ENCODE results near the gene ZDHHC20.

DNA sequence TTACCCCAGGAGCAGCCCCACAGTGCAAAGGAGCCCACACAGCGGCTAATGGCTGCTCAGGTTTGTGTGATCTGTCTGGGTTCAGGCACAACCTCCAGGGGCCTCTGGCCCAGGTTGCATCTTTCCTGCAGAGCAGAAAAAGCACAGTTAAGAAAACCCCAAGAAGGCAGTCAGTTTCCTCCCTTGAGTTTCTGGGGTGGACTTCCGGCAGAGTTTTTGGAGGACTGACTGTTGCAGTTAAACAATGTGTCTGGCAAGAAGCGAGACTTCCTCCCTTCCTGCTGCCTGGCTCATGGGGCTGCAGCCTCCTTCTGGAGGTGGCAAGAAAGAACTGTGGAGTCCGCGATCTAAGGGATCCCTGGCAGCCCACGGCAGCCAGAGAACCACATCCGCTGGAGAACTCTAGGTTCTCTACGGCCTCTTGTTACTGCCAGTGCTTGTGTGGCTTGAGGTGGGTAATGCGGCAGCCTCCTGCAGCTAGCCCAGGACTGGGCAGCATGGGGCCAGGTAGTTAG, 114.4 kb downstream of the ZDHHC20 start:
- TF ChIP-seq, protein P1, sequence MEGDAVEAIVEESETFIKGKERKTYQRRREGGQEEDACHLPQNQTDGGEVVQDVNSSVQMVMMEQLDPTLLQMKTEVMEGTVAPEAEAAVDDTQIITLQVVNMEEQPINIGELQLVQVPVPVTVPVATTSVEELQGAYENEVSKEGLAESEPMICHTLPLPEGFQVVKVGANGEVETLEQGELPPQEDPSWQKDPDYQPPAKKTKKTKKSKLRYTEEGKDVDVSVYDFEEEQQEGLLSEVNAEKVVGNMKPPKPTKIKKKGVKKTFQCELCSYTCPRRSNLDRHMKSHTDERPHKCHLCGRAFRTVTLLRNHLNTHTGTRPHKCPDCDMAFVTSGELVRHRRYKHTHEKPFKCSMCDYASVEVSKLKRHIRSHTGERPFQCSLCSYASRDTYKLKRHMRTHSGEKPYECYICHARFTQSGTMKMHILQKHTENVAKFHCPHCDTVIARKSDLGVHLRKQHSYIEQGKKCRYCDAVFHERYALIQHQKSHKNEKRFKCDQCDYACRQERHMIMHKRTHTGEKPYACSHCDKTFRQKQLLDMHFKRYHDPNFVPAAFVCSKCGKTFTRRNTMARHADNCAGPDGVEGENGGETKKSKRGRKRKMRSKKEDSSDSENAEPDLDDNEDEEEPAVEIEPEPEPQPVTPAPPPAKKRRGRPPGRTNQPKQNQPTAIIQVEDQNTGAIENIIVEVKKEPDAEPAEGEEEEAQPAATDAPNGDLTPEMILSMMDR (conservative IDR thresholded peaks at IDR 0.05; ENCODE audit: low read length): no peak
- no peak for TF ChIP-seq EZH2phosphoT487 (IDR thresholded peaks at IDR 0.05; ENCODE audit: borderline replicate concordance, low read depth, low read length)
